ENCODE data around the gene IYD. TPM values are rescaled to one million over a fixed set of nuclear protein-coding genes. Genes with fewer than 3 reads are reported as not detected.

Gene IYD
- polyA plus RNA-seq, 3 donors = 0.04 to 0.12 TPM; not detected in 1

- H3K27ac ChIP-seq (ENCODE audit: low read depth, low read length) = no peak overlapping the region
- 64 to 72% (median 64%) methylated on average over 18 of the region's 18 CpGs for WGBS, 3 donors
Observed at GRCh38 chr6:150452428-150453243, 83.8 kb downstream of the IYD start.

DNA sequence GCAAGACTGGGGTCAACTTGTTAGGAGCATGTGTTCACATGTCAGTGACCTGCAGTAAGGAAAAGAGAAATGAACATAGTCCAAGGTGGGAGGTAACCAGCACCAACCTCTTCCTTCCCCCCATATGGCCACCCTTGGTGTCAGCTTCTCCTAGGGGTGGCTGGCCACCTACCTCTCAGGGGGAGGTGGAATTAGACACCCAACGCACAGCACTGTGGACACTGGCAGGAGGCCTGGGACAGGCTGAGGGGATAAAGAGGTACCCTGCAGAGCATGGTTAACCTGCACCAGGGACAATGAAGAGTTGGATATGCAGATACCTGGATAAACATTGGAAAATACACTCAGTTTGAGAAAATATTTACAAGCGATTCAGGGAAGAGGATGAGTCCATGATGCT lies 84.5 kb downstream of the IYD start:
- WGBS, 3 donors = 92 to 94% (median 92%) methylated on average over 2 of the region's 2 CpGs
- H3K27ac ChIP-seq (ENCODE audit: low read depth, low read length) = no peak overlapping the region

Other genes with a start within 250 kb of the IYD start
- under 1 TPM in 2 of 3 donors, not detected in 1; 0.40 to 0.58 TPM for gene PPP1R14C, start 226.0 kb upstream of the IYD start, polyA plus RNA-seq
- gene PLEKHG1, start 230.9 kb downstream of the IYD start, polyA plus RNA-seq = 10 to 100 TPM in 1 of 3 donors, 1 to 10 TPM in 2; 1.3 to 15.1 (median 5.7) TPM

Measured in adipose tissue (tissue), 3 donors.